Endothelial cell of hepatic sinusoid (primary cell): ENCODE results near the gene CPHXL2.

ENCODE experiments used
- in situ Hi-C: cut with HindIII; loops from 2 replicates; pipeline ENCODE4 v1.10.0; 2017; ENCODE audit warnings: low sequenced_read_pairs

CPHXL2 gene

GRCh38 chr16:75644240-75645012, 32.4 kb downstream of the CPHXL2 start:
- in situ Hi-C loops = no loop called here

DNA sequence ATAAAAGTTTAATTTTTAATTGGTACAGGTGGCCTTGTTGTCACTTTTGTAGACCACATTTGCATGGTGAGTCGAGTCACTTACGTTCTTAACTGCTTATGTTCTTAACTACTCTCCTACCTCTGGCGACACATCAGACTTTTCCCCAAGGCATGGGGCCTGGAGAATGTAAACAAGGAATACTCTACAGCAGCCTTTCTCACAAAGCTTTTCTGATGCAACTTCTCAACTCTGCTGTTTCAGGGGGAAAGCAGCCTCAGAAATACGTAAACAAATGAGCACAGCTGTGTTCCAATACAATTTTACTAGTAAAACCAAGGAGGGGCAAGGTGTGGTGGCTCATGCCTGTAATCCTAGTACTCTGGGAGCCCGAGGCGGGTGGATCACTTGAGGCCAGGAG, 36.2 kb downstream of the CPHXL2 start:
- in situ Hi-C loops = no loop called here

- in situ Hi-C loops = no loop called here
These were observed 41.8 kb downstream of the CPHXL2 start for GRCh38 chr16:75635036-75635435.

- in situ Hi-C loops = no loop called here
These were observed 44.0 kb downstream of the CPHXL2 start for GRCh38 chr16:75632857-75633256.

- in situ Hi-C loops = no loop called here
These were observed 46.8 kb downstream of the CPHXL2 start for GRCh38 chr16:75630052-75630451.

- in situ Hi-C loops = no loop called here
These were observed 47.7 kb downstream of the CPHXL2 start for GRCh38 chr16:75629132-75629531.

GRCh38 chr16:75628351-75628750, 48.5 kb downstream of the CPHXL2 start:
- in situ Hi-C loops = no loop called here

DNA sequence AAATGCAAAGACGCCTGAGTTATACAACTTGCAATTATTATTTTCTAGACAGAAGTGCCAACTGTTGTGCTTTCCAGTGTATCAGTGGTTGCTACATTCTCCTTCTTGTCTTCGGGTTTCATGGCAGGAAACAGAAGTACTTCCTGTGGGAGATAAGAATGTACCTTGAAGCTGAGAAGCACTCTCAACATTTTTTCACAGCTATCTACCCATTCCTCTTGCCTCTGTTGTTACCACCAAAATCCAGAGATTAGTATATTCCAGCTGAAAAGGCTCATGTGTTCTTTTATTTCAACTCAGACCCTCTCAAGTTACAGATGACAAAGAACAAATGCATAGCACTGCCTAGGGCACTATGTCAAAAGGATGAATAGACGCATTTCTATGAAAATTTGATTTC, 49.0 kb downstream of the CPHXL2 start:
- in situ Hi-C loops = no loop called here

- in situ Hi-C loops = no loop called here
These were observed 50.0 kb downstream of the CPHXL2 start for GRCh38 chr16:75626806-75627205.

- in situ Hi-C loops = no loop called here
These were observed 51.9 kb downstream of the CPHXL2 start for GRCh38 chr16:75624921-75625334.

GRCh38 chr16:75622761-75623605, 53.8 kb downstream of the CPHXL2 start, which contains the start of gene ADAT1:
TSS of gene ADAT1 (minus strand) at chr16:75623281. CDS start at chr16:75620799, 2,482 bp downstream.
- in situ Hi-C loops = no loop called here

DNA sequence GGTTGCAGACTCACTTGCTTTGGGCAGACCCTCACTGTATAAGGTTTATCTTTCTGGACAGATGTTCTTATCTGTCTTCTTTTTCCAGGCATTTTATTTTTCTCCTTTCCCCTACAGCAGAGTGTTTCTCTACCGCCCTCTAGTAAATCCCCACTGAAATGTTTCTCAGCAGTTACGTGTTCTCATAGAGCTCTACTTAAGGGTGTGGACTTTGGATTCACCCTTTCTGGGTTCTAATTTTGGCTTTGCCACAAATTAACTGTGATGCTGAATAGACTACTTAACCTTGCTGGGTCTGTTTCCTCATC, 55.7 kb downstream of the CPHXL2 start:
- in situ Hi-C loops = no loop called here

DNA sequence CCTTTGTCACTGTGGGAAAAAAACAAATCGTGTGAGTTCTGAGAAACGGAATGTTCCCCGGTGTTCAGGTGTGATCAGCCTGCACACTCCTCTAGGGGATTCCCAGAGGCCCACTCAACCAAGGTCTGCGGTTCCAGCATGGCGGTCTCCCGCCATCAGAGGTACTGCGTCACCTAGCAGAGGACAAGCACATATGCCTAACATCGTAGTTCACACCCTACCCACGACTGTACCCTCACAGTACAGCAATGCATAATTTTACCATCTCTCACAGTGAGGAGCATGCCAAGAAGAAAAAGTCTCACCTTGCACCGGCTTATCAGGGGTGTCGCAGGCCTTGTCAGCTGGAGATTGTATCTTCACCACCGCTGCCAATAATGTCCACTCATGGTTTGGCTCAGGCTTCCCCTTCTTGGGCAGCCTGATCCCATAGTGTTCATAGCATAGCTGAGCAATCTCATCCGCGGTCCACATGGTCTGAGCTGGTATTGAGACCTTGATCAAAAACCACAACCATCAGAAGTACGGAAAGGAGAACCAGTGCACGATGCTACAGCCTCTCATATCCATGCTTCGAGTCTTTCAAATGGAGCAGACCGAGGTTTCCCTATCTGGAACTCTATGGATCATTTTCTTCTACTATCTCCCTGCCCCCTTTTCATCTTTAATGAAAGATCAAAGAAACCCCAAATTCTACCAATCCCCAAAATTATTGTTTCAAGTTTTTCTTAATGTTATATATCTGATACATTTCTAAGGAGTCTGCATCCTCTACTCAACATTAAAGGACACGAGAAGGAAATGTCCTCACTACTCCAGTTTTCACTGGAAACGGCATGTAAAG, 56.3 kb downstream of the CPHXL2 start:
- in situ Hi-C loops = no loop called here

DNA sequence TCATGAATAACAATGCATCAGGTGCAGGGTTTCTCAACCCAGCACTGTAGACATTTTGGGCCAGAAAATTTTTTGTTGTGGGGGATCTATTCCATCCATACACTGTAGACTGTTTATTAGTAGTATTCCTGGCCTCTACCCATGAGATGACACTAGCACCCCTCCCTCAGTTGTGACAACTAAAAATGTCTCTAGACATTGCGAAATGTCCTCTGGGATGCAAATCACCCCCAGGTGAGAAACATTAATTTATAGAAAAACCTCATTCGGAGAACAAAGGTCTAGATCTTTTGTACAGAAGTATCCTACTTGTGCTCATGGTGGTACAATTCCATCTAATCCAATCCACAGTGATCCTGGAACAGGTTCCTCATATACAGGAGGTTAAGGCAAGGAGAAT, 58.0 kb downstream of the CPHXL2 start:
- in situ Hi-C loops = no loop called here

GRCh38 chr16:75617121-75617520, 59.7 kb downstream of the CPHXL2 start:
- in situ Hi-C loops = no loop called here

GRCh38 chr16:75616521-75617010, 60.2 kb downstream of the CPHXL2 start:
- in situ Hi-C loops = no loop called here

- in situ Hi-C loops = no loop called here
These were observed 61.2 kb downstream of the CPHXL2 start for GRCh38 chr16:75615619-75616018.

DNA sequence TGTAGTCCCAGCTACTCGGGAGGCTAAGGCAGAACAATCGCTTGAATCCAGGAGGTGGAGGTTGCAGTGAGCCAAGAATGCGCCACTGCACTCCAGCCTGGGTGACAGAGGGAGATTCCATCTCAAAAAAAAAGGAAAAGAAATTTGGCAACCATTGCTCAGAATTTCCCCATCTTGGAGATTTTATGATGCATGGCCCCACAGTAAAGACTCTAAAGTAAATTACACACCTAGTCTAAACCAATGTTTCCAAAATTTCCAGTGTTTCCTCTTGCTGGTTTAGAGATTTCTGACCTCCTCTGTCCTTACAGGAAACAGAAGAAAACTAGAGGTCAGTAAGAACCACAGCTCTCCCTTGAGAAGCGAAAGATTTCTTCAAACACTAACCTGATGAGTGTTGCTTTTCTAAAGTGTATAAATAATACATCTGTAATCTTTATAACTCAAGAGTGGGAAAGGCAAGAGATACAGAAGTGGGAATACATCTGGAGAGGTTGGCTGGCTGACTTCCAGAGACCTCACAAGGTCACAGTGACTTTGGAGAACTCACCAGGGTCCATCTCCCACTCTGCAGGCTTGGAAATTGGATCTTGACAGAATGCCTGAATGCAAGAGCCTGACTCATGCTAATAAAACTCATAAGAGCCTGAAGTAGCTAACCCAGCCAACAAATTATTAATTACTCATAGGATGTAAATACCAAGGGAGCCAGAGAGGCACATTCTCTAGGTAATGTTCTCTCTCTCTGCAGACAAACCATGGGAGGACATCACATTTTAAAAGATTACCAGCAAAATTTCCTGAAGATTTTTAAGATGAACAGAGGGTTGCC, 62.5 kb downstream of the CPHXL2 start:
- in situ Hi-C loops = no loop called here
